ENCODE measurements around the gene SUMO4. TPM values are rescaled to one million over a fixed set of nuclear protein-coding genes. Genes with fewer than 3 reads are reported as not detected.
A peak's percentile ranks its signal among the peaks of the same experiment; 100 is the strongest.

The SUMO4 gene
- total RNA-seq, 2 experiments from 2014 or later = 4.8 to 5.8 TPM

GRCh38 chr6:149368065-149368464 is 32.0 kb upstream of the SUMO4 start:
- POLR2A ChIA-PET = interaction anchor here (0.9 to 1.1 kb wide), 2 partner anchors 14 to 292 kb away, joined by 3 to 5 read pairs; no protein-coding TSS in a partner anchor
- CTCF ChIA-PET = interaction anchor here (0.7 kb wide), 1 partner anchor 15 kb away, joined by 4 read pairs; no protein-coding TSS in a partner anchor

GRCh38 chr6:149371154-149371553 is 28.9 kb upstream of the SUMO4 start:
- ChIA-PET POLR2A (no interaction called here), CTCF (interaction anchor here (0.6 kb wide), 1 partner anchor 40 kb away, joined by 3 read pairs; no protein-coding TSS in a partner anchor)
- Mint-ChIP-seq H3K36me3 (peaks cover 41% of the 10 kb centered on the region), H3K27me3 (no peaks in the 10 kb centered on the region), H3K9me3 (no peaks in the 10 kb centered on the region), H3K4me3 (no peak overlapping the region), H3K4me1 (ENCODE audit: low read depth) (peaks cover 56% of the 10 kb centered on the region), H3K27ac (peak overlapping the region; percentile 47)
- no peak for DNase-seq
- intact Hi-C loops (cut with micrococcal nuclease) = no loop called here

More at GRCh38 chr6:149368065-149368464, 32.0 kb upstream of the SUMO4 start:
- no peaks in the 10 kb centered on the region for H3K9me3 Mint-ChIP-seq
- no peak for DNase-seq
- H3K4me1 Mint-ChIP-seq (ENCODE audit: low read depth) = peaks cover 45% of the 10 kb centered on the region
- no peak overlapping the region for H3K27ac Mint-ChIP-seq
- no peaks in the 10 kb centered on the region for H3K27me3 Mint-ChIP-seq
- intact Hi-C loops (cut with micrococcal nuclease) = loop anchor here (2.0 to 5.0 kb wide), 2 partner anchors 49 to 96 kb away; no protein-coding TSS in a partner anchor
- H3K4me3 Mint-ChIP-seq = no peak overlapping the region
- H3K36me3 Mint-ChIP-seq = peaks cover 28% of the 10 kb centered on the region

- H3K4me1 Mint-ChIP-seq (ENCODE audit: low read depth) = peaks cover 63% of the 10 kb centered on the region
- no peaks in the 10 kb centered on the region for H3K27me3 Mint-ChIP-seq
- no peaks in the 10 kb centered on the region for H3K9me3 Mint-ChIP-seq
- ChIA-PET POLR2A (no interaction called here), CTCF (interaction anchor here (0.7 to 1.2 kb wide), 3 partner anchors 28 to 141 kb away, joined by 3 read pairs; no protein-coding TSS in a partner anchor)
- no peak for DNase-seq
- peaks cover 47% of the 10 kb centered on the region for H3K36me3 Mint-ChIP-seq
- intact Hi-C loops (cut with micrococcal nuclease) = no loop called here
- no peak overlapping the region for H3K27ac Mint-ChIP-seq
- no peak overlapping the region for H3K4me3 Mint-ChIP-seq
Observed at GRCh38 chr6:149372062-149372461, 28.0 kb upstream of the SUMO4 start.

- ChIA-PET CTCF (no interaction called here), POLR2A (interaction anchor here (1.3 kb wide), 1 partner anchor 18 kb away, joined by 3 read pairs; no protein-coding TSS in a partner anchor)
- intact Hi-C loops (cut with micrococcal nuclease) = no loop called here
- peak overlapping the region; percentile 60 for H3K27ac Mint-ChIP-seq
- H3K36me3 Mint-ChIP-seq = peaks cover 56% of the 10 kb centered on the region
- no peaks in the 10 kb centered on the region for H3K9me3 Mint-ChIP-seq
- no peak overlapping the region for H3K4me3 Mint-ChIP-seq
- DNase-seq = no peak
- H3K4me1 Mint-ChIP-seq (ENCODE audit: low read depth) = peaks cover 67% of the 10 kb centered on the region
- H3K27me3 Mint-ChIP-seq = no peaks in the 10 kb centered on the region
Observed at GRCh38 chr6:149373511-149373910, 26.6 kb upstream of the SUMO4 start.

GRCh38 chr6:149379977-149380376 is 20.1 kb upstream of the SUMO4 start:
- ChIA-PET CTCF (no interaction called here), POLR2A (interaction anchor here (1.2 kb wide), 1 partner anchor 18 kb away, joined by 3 read pairs; no protein-coding TSS in a partner anchor)
- Mint-ChIP-seq H3K4me3 (no peak overlapping the region), H3K4me1 (ENCODE audit: low read depth) (peaks cover 65% of the 10 kb centered on the region), H3K9me3 (no peaks in the 10 kb centered on the region), H3K27ac (peak overlapping the region; percentile 43), H3K36me3 (peaks cover 67% of the 10 kb centered on the region), H3K27me3 (no peaks in the 10 kb centered on the region)
- intact Hi-C loops (cut with micrococcal nuclease) = no loop called here
- DNase-seq = no peak

- CTCF ChIA-PET = no interaction called here
Observed at GRCh38 chr6:149380523-149380922, 19.5 kb upstream of the SUMO4 start.

GRCh38 chr6:149383371-149383770 is 16.7 kb upstream of the SUMO4 start:
- Mint-ChIP-seq H3K27ac (peak overlapping the region; percentile 18), H3K36me3 (peaks cover 73% of the 10 kb centered on the region), H3K27me3 (no peaks in the 10 kb centered on the region), H3K4me3 (no peak overlapping the region), H3K9me3 (peaks cover 15% of the 10 kb centered on the region), H3K4me1 (ENCODE audit: low read depth) (peaks cover 62% of the 10 kb centered on the region)
- intact Hi-C loops (cut with micrococcal nuclease) = no loop called here
- no peak for DNase-seq
- ChIA-PET CTCF (interaction anchor here (1.3 kb wide), 1 partner anchor 299 kb away, joined by 3 read pairs; no protein-coding TSS in a partner anchor), POLR2A (no interaction called here)

More at GRCh38 chr6:149380523-149380922, 19.5 kb upstream of the SUMO4 start:
- Mint-ChIP-seq H3K9me3 (no peaks in the 10 kb centered on the region), H3K27ac (no peak overlapping the region), H3K36me3 (peaks cover 67% of the 10 kb centered on the region), H3K27me3 (no peaks in the 10 kb centered on the region), H3K4me3 (no peak overlapping the region), H3K4me1 (ENCODE audit: low read depth) (peaks cover 63% of the 10 kb centered on the region)
- POLR2A ChIA-PET = interaction anchor here (1.2 kb wide), 1 partner anchor 18 kb away, joined by 3 read pairs; no protein-coding TSS in a partner anchor
- no peak for DNase-seq
- intact Hi-C loops (cut with micrococcal nuclease) = no loop called here

- Mint-ChIP-seq H3K4me3 (no peak overlapping the region), H3K4me1 (ENCODE audit: low read depth) (peaks cover 55% of the 10 kb centered on the region), H3K9me3 (peaks cover 15% of the 10 kb centered on the region), H3K27me3 (no peaks in the 10 kb centered on the region), H3K36me3 (peaks cover 66% of the 10 kb centered on the region), H3K27ac (no peak overlapping the region)
- ChIA-PET POLR2A (no interaction called here), CTCF (interaction anchor here (1.1 to 1.3 kb wide), 2 partner anchors 47 to 300 kb away, joined by 3 read pairs; no protein-coding TSS in a partner anchor)
- no peak for DNase-seq
- intact Hi-C loops (cut with micrococcal nuclease) = no loop called here
Observed at GRCh38 chr6:149384464-149384863, 15.6 kb upstream of the SUMO4 start.

- Mint-ChIP-seq H3K27ac (peak overlapping the region; percentile 44), H3K9me3 (peaks cover 15% of the 10 kb centered on the region), H3K4me3 (no peak overlapping the region), H3K27me3 (no peaks in the 10 kb centered on the region), H3K4me1 (ENCODE audit: low read depth) (peaks cover 57% of the 10 kb centered on the region), H3K36me3 (peaks cover 68% of the 10 kb centered on the region)
- ChIA-PET CTCF (interaction anchor here (1.6 kb wide), 1 partner anchor 46 kb away, joined by 10 read pairs; no protein-coding TSS in a partner anchor), POLR2A (no interaction called here)
- intact Hi-C loops (cut with micrococcal nuclease) = no loop called here
- DNase-seq = no peak
Observed at GRCh38 chr6:149385998-149386646, 13.9 kb upstream of the SUMO4 start.

- Mint-ChIP-seq H3K9me3 (peaks cover 15% of the 10 kb centered on the region), H3K4me3 (no peak overlapping the region), H3K36me3 (peaks cover 69% of the 10 kb centered on the region), H3K27ac (peak overlapping the region; percentile 62), H3K27me3 (no peaks in the 10 kb centered on the region), H3K4me1 (ENCODE audit: low read depth) (peaks cover 68% of the 10 kb centered on the region)
- ChIA-PET POLR2A (no interaction called here), CTCF (no interaction called here)
- intact Hi-C loops (cut with micrococcal nuclease) = no loop called here
- no peak for DNase-seq
Observed at GRCh38 chr6:149387779-149388512, 12.1 kb upstream of the SUMO4 start.

GRCh38 chr6:149389509-149390297 is 10.4 kb upstream of the SUMO4 start:
- DNase-seq = no peak
- Mint-ChIP-seq H3K4me1 (ENCODE audit: low read depth) (peaks cover 69% of the 10 kb centered on the region), H3K27me3 (no peaks in the 10 kb centered on the region), H3K27ac (peak overlapping the region; percentile 13), H3K4me3 (no peak overlapping the region), H3K9me3 (peaks cover 15% of the 10 kb centered on the region), H3K36me3 (peaks cover 61% of the 10 kb centered on the region)
- intact Hi-C loops (cut with micrococcal nuclease) = loop anchor here (5.0 kb wide), 1 partner anchor 72 kb away; the partner anchor contains the start of gene TAB2
- POLR2A ChIA-PET = interaction anchor here (0.6 to 0.7 kb wide), 3 partner anchors 31 to 378 kb away, joined by 3 read pairs; no protein-coding TSS in a partner anchor
- CTCF ChIA-PET = no interaction called here
